Right renal pelvis (tissue), 4 donors: Measurements from ENCODE around the gene ATP6V1D. TPM values are rescaled to one million over a fixed set of nuclear protein-coding genes. Genes with fewer than 3 reads are reported as not detected.
"Not testable (repeated sequence)": the region's sequence is repeated elsewhere in the genome, so short reads cannot be mapped to it uniquely, and the experiment has no call there.

Experiments used
- DNase-seq, 4 donors: peaks; one replicate each; pipeline ENCODE4 v3.0.0-alpha.2; 2013; ENCODE audit warnings: low read depth in 4 of 4, low spot score in 3 of 4, missing footprints in 1 of 4
- polyA plus RNA-seq, 4 donors: library from polyadenylated mRNA; unstranded; fragments of 120-200 nt; gene quantifications; one replicate each; pipeline ENCODE4 v1.2.1, GENCODE V29; 2013; ENCODE audit not compliant: insufficient read length in 4 of 4

The ATP6V1D gene
- polyA plus RNA-seq: 100 to 1,000 TPM; 142 to 172 (median 159) TPM

GRCh38 chr14:67359775-67360469, at the start of gene ATP6V1D, which contains the start of gene EIF2S1:
Gene ATP6V1D (minus strand): TSS chr14:67359804. CDS start chr14:67359698, 106 bp downstream.
Gene EIF2S1 (plus strand): TSS chr14:67360328. CDS start chr14:67364768, 4,440 bp downstream.
- DNase-seq: peak; percentile 98 to 99 (median 98)

GRCh38 chr14:67408122-67408801, 48.7 kb upstream of the ATP6V1D start:
- DNase-seq: not testable (repeated sequence)

- no peak for DNase-seq
Observed at GRCh38 chr14:67405771-67406170, 46.2 kb upstream of the ATP6V1D start.

GRCh38 chr14:67400434-67400833, 40.8 kb upstream of the ATP6V1D start:
- no peak for DNase-seq

- DNase-seq: no peak
Observed at GRCh38 chr14:67397536-67397935, 37.9 kb upstream of the ATP6V1D start.

GRCh38 chr14:67396381-67396970, 36.9 kb upstream of the ATP6V1D start:
- no peak for DNase-seq

- DNase-seq: no peak
Observed at GRCh38 chr14:67395876-67396189, 36.2 kb upstream of the ATP6V1D start.

- no peak for DNase-seq
Observed at GRCh38 chr14:67395086-67395875, 35.7 kb upstream of the ATP6V1D start.

- DNase-seq: no peak
Observed at GRCh38 chr14:67393689-67394088, 34.1 kb upstream of the ATP6V1D start.

GRCh38 chr14:67392800-67393199, 33.2 kb upstream of the ATP6V1D start:
- DNase-seq: no peak

- no peak for DNase-seq
Observed at GRCh38 chr14:67392123-67392522, 32.5 kb upstream of the ATP6V1D start.

GRCh38 chr14:67391268-67391667, 31.7 kb upstream of the ATP6V1D start:
- DNase-seq: no peak

GRCh38 chr14:67389811-67390534, 30.4 kb upstream of the ATP6V1D start:
- DNase-seq: no peak

GRCh38 chr14:67389275-67389674, 29.7 kb upstream of the ATP6V1D start:
- no peak for DNase-seq

- no peak for DNase-seq
Observed at GRCh38 chr14:67387195-67387594, 27.6 kb upstream of the ATP6V1D start.

- no peak for DNase-seq
Observed at GRCh38 chr14:67385618-67386017, 26.0 kb upstream of the ATP6V1D start.

- no peak for DNase-seq
Observed at GRCh38 chr14:67385120-67385519, 25.5 kb upstream of the ATP6V1D start.

- no peak for DNase-seq
Observed at GRCh38 chr14:67377916-67378315, 18.3 kb upstream of the ATP6V1D start.

- DNase-seq: no peak
Observed at GRCh38 chr14:67373347-67373746, 13.7 kb upstream of the ATP6V1D start.

- no peak for DNase-seq
Observed at GRCh38 chr14:67372833-67373232, 13.2 kb upstream of the ATP6V1D start.
